HG03097 (cell line): Measurements from ENCODE around the gene LRRC8E.
"Not testable (repeated sequence)": the region's sequence is repeated elsewhere in the genome, so short reads cannot be mapped to it uniquely, and the experiment has no call there.

Source experiments
- ATAC-seq: cut with Tn5 transposase; IDR thresholded peaks from one replicate; pipeline ENCODE4 v1.9.1; 2021; ENCODE audit not compliant: unreplicated experiment, low FRiP score

Gene LRRC8E

DNA sequence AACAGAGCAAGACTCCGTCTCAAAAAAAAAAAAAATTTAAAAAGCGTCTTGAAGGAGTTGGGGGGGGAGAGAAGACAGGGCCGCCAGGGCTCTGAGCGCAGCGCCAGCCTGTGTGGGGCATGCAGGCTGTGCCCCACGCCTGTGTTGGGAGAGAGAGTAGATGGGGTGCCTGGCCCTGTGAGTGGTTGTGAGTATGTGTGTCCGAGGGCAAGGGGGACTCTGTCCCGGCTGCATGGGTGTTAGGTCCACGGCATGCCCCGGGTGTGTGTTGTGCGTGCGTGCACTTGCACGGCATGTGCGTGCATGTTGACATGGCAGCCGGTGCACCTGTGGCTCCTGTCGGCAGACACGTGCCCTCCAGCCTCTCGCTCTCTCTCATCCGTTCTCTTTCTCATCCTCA is 18.8 kb downstream of the LRRC8E start:
- ATAC-seq: no peak

DNA sequence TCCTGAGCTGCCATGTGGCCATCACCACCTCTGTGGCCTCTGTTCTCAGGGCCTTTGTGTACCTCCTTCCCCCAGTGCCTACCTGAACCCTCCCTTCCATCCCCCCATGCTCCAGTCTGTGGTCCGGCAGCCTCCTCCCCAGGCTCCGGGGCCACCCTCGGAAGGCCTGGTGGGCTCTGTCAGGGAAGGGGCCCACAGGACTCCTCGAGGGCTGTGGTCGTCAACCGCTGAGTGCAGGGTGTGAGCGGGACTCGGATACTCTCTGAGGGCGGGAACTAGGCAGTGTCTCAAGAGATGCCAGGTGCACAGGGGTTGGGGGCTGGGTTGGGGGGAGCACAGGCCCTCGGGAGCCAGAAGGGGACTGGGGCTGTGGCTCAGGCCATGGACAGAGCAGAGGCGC is 19.2 kb downstream of the LRRC8E start:
- ATAC-seq: no peak

DNA sequence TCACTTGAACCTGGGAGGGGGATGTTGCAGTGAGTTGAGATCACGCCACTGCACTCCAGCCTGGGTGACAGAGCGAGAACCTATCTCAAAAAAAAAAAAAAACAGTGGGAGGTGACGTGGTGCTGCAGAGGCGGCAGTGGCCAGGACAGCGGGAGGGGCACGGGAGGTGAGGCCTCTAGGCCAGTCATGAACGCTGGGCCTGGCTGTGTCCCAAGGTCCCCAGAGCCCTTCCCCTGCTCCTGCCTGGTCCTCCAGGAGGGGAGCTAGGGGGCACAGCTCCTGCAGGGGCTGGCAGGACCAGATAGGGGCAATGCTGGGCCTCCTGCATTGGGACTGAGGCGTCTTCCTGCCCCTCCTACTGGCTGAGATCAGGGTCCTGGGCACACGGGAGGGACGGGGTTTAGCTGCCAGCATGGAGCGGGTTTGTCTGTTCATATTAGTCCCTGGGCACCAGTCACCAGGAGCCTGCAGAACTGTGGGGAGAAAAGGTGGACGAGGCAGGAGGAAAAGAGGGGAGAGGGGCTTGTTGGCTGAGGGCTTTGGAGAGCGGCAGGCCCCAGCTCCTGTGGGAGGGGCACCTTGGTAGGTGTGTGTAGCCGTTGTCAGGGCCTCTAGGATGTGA is 19.9 kb downstream of the LRRC8E start:
- no peak for ATAC-seq

DNA sequence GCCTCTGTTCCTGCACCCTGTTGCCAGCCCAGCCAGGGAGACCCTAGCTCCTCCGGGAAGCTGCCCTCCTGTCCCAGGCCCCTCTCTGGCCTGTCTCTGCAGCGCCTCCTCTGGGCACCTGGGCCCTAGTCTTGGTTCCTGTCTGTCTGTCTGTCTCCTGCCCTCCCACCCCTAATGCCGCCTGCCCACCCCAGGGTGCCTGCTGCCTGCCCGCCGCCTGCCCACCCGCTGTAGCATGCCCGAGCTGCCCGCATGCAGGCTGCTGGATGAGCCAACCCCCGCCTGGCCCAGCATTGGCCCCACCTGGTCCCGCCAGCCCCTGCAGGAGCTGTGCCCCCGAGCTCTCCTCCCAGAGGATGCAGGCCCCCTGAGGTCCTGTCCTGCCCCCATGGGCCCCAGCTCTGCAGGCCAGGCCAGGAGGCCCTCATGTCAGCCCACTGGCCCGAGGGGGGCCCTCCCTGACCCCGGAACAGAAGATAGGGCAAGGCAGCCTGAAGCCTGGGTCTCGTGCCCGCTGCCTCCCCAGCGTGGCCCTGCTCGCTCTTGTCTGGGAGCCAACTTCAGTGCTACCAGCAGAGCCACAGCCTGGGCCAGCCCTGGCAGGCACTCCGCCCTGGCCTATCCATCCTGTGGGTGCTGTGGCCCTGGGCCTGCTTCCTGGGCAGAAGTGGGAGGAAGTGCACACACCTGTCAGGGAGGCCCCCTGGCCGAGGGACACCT is 20.6 kb downstream of the LRRC8E start:
- ATAC-seq: no peak

DNA sequence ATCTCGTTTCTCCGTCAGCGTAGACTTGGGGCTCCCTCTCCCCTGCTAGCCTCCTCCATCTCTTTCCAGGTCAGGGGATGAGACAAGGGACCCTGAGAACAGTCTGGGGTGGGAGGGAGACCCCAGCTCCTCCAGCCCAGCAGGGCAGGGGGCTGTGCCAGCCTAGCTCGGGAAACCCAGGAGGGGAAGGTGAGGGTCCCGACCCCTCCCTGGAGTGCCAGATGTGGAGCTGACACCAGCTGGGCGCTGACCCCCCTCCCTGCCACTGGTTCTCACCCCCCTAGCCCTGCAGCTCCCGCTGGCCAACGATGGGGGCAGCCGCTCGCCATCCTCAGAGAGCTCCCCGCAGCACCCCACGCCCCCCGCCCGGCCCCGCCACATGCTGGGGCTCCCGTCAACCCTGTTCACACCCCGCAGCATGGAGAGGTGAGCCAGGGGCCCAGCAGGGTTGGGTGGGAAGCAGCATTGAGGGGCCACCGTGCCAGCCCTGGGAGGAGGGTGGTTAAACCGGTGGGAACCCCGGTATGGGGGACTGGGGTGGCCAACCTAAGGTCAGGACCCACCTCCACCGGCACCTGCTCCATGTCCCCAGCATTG is 21.3 kb downstream of the LRRC8E start:
- ATAC-seq: no peak

DNA sequence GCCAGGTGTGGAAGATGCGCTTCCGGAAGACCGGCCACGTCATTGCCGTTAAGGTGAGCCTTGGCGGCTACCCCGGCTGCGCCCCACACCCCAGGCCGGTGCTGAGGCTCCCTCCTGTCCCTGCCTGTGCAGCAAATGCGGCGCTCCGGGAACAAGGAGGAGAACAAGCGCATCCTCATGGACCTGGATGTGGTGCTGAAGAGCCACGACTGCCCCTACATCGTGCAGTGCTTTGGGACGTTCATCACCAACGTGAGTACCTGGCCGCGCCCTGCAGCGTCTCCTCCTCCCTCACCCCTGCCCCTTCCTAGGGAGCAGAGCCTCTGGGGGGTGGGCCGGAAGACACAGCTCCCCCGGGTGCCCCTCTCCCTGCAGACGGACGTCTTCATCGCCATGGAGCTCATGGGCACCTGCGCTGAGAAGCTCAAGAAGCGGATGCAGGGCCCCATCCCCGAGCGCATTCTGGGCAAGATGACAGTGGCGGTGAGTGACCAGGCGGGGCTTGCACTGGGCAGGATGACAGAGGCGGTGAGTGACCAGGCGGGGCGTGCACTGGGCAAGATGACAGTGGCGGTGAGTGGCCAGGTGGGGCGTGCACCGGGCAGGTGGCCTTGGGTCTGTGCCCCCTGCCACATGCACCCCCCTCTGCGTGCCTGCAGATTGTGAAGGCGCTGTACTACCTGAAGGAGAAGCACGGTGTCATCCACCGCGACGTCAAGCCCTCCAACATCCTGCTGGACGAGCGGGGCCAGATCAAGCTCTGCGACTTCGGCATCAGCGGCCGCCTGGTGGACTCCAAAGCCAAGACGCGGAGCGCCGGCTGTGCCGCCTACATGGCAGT is 22.2 kb downstream of the LRRC8E start:
- no peak for ATAC-seq

DNA sequence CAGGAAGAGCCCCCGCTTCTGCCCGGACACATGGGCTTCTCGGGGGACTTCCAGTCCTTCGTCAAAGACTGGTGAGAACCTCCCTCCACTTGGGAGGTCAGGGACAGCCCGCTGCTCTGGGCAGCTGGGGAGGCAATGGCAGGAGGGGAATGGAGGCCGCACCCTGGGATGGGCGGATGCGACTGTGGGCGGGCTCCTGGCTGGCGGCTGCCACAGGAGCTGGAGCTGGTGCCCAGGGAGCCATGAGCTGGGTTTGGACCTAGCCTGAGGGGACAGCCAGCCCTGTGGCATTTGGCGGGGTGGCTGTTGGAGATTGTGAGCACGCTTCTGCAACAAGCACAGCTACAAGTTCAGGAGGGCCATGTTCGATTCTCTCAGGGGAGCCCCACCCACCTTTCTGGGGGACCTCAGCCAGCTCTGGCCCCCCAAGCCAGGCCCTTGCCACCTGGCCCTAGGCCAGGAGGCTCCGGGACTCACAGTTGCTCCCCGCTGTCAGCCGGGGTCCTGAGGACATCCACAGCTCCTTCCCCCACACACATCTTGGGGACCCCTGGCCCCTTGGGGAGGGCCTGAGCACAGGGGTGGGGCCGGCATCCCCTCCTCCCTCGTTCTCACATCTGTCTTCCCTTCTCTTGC is 23.3 kb downstream of the LRRC8E start:
- ATAC-seq: no peak

DNA sequence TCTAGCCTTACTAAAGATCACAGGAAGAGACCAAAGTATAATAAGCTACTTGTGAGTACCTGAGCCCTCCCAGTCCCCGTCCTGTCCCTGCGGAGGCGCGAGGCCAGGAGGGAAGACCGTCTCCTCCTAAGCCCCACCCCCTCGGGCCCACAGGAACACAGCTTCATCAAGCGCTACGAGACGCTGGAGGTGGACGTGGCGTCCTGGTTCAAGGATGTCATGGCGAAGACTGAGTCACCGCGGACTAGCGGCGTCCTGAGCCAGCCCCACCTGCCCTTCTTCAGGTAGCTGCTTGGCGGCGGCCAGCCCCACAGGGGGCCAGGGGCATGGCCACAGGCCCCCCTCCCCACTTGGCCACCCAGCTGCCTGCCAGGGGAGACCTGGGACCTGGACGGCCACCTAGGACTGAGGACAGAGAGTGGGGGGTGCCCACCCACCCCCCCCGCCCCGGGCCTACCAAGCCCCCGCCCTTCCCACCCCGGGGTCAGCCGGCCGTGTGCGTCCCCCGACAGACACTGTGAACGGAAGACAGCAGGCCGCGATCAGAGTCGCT is 23.9 kb downstream of the LRRC8E start:
- no peak for ATAC-seq

DNA sequence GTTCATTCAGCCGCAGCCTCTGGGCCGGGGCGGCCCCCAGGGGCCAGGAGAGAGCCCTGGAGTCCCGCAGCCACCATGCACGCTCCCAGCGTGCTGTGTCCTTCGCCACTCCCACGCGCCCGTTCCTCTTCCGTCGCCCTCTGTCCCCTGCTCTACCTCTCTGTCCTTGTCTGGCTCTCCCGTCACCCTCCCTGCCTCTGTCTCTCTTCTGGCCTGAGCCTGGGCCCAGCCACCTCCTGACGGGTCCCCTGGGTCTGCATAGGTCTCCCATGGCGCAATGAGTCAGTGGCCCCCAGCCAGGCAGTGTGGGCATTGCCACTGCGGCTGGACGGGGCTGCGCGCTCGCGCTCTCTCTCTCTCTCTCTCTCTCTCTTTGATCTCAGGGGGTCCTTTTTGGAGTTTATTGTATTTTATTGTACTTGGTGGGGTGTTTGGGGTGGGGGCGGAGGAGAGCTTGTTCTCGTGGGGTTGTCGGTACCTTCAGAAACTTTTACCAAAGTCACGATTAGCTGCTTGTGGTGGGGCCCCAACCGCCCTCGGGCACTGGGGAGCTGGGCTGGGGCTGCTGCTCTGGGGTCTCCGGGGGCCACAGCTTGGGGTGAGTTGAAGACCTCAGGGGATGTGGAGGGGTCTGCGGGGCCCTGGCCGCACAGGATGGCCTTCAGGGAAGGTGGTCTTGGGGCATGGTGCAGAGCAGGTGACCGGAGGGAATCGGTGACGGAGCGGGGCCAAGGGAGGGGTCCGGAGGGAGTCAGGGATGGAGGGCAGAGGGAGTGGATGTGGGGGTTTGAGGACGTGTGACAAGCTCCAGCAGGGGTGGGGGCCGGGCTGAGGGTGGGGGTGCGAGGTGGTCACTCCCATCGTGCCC is 24.6 kb downstream of the LRRC8E start:
- no peak for ATAC-seq

DNA sequence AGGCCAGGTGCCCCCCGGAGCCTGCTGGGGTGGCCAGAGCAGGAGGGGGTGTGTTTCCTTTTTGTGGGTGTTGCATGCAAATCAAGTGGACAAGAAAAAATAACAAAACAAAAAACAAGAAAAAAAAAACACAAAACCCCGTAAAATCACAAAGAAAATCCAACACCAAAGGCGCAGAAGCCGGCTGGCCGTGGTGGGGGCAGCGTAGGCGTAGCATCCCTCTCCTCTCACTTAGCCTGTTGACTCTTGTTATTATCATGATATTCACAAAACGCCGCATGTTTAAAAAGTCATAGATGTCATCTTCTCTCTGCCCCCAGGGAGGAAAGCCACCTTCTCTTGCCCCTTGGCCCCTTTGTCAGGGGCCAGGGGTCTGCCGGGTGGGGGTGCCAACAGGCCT is 25.3 kb downstream of the LRRC8E start:
- no peak for ATAC-seq

DNA sequence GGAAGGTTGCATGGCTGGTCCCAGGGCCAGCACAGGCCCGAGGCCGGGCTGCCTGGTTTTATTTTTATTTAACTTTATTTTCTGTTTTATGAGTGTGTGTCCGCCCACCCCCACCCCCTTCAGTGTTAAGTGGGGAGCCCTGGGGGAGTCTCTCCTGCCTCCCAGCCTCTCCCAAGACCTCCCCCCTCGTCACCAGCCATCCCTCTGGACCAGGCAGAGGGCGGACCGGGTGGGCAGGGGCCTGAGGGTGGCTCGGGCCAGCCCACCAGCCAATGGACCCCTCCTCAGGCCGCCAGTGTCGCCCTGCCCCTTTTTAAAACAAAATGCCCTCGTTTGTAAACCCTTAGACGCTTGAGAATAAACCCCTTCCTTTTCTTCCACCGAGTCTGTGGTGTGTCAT is 25.8 kb downstream of the LRRC8E start:
- no peak for ATAC-seq

DNA sequence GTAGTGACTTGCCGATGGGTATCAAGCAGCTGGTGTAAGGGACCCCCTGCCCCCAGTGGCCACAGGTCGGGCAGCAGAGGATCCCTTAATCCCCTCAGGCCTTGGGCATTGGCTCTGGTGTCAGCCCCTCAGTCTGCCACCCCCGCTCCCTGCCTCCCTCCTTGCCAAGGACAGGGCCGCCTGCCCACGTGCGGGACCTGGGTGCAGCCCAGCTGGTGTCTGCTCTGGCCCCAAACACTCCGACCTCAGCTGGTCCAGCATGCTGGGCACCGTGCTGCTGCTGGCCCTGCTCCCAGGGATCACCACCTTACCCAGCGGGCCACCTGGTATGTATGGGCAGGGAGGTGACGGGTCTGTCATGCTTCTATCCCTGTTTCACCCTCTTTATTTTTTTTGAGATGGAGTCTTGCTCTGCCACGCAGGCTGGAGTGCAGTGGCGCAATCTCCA is 26.3 kb downstream of the LRRC8E start, which contains the start of gene TGFBR3L:
Gene TGFBR3L (plus strand): TSS at position 233 of the 448 bp plus-strand sequence.
- ATAC-seq: no peak

DNA sequence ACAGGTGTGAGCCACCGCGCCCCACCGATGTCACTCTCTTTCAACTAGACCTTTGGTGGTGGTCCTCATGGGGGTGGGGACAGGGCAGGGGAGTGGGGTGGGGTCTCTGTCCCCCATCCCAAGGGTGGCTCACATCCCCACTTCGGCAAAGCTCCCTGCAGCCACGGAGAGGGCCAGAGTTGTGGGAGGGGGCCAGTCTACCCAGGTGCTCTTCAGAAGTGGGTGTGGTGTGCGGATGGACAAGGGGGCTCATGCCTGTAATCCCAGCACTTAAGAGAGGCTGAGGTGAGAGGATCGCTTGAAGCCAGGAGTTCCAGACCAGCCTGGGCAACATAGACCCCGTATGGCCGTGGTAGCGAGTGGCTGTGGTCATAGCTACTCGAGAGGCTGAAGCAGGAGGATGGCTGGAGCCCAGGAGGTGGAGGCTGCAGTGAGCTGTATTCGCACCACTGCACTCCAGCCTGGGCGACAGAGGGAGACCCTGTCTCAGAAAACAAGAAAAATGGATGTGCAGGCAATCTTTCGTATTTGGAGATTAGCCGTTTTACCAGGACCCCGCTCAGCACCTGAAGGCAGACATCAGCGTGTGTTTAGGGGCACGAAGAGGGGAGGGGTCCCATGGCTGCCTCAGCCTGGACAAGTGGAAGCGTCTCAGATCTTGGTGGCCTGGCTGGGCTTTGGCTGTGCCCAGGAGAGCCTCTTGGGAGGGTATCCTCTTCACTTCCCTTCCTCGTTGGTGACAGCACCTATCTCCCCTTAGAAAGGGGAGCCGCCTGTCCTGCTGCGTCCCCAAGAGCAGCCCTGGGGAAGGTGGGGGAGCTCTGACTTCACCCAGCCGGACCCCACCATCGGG is 27.2 kb downstream of the LRRC8E start:
- no peak for ATAC-seq

DNA sequence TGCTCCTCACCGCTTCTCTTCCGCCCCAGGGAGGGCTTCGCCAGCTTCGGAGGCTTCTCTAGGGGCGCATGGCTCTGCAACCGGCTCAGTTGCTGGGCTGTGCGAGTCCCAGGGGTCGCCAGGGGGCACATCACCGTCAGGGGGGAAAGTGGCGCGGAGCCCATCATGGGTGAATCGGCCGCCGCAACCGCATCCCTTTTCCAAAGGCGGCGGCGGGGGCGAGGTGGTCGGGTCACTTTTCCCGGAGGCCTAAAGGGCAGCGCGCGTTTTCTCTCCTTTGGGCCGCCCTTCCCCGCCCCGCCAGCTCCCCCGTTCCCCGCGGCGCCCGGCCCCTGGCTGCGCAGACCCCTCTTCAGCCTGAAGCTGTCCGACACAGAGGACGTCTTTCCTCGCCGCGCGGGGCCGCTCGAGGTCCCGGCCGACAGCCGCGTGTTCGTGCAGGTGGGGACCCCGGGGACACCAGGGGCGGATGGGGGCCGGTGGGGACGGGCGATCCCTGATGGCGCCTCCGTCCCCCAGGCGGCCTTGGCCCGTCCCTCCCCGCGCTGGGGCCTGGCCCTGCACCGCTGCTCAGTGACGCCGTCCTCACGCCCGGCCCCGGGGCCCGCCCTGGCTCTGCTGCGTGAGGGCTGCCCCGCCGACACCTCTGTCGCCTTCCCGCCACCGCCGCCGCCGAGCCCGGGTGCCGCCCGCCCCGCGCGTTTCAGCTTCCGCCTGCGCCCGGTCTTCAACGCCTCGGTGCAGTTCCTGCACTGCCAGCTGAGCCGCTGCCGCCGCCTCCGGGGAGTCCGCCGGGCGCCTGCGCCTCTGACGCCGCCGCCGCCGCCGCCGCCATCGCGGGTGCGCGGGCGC is 28.0 kb downstream of the LRRC8E start:
- ATAC-seq: no peak

DNA sequence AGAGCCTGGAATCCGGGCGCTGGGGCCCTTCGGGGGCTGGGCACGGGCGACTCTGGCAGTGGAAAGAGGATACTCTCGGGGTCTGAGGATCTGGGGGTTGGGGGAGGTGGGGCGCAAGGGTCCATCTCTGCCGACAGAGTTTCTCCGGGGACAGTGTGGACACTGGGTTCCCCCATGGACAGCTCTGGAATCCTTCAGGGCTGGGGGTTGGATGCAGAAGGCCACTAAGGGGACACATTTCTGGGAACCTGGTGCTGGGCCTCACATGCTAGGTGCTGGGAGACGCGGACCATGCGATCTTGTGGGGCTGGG is 28.6 kb downstream of the LRRC8E start:
- no peak for ATAC-seq

DNA sequence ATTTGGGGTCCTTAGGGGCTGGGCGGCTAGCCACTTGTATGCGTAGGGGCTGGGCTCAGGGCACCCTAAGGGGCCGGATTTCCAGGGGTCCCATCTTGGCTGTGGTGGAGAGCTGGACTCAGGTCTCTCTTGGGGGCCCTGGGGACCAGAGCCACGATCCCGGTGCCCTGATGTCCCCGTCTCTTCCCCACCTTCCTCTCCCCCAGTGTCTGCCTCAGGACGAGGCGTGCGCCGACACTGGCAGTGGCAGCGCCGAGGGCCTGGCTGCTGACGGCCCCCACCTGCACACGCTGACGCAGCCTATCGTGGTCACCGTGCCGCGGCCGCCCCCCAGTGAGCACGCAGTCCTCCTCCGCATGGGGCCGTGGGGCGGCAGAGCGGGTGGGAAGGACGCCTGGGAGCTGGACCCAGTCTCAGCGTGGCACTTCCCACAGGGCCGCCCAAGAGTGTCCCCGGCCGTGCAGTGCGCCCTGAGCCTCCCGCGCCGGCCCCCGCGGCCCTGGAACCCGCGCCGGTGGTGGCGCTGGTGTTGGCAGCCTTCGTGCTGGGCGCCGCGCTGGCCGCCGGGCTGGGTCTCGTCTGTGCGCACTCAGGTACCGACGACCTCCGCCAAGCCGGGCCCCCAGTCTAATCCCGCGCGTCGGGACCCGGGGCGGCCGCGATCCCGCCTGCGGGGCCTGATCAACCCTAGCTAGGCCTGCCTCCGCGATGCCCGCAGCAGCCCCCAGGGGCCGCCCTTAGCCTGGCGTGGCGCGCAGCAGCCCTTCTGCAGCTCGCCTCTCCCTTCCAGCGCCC is 29.2 kb downstream of the LRRC8E start:
- ATAC-seq: no peak

DNA sequence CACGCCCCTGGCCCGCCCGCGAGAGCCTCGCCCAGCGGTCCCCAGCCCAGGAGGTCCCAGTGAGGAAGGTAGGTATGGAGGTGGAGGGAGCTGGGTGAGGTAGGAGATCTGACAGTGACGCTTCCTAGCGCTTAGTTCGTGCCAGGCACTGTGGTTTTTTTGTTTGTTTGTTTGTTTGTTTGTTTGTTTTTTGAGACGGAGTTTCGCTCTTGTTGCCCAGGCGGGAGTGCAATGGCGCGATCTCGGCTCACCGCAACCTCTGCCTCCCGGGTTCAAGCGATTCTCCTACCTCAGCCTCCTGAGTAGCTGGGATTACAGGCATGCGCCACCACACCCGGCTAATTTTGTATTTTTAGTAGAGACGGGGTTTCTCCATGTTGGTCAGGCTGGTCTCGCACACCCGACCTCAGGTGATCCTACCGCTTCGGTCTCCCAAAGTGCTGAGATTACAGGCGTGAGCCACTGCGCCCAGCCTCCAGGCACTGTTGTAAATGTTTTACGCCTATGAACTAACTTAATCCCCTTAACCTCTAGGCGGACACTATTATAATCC is 29.8 kb downstream of the LRRC8E start:
- ATAC-seq: not testable (repeated sequence)
